Measurements from ENCODE around the gene RAB36. TPM values are rescaled to one million over a fixed set of nuclear protein-coding genes. Genes with fewer than 3 reads are reported as not detected.

The RAB36 gene
- total and polyA plus RNA-seq, 9 of the 15 experiments (the other 6 are each of a cell fraction or from before 2014, with no cell fraction given): 0.04 to 0.50 (median 0.08) TPM; not detected in 3

DNA sequence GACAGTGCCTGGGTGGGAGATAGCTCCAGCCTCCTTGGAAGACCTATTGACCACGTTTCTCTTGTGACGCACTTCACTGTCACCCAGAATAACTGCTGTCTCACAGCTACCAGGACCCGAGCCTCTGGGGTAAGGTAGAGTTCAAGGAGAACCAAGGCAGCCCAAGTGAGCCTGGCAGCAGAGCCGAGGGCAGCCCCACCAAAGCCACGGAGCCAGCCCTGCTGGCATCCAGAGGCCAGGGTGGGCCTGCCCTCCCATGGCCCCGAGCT, 36.3 kb upstream of the RAB36 start (continued):
- TF ChIP-seq, protein P1, sequence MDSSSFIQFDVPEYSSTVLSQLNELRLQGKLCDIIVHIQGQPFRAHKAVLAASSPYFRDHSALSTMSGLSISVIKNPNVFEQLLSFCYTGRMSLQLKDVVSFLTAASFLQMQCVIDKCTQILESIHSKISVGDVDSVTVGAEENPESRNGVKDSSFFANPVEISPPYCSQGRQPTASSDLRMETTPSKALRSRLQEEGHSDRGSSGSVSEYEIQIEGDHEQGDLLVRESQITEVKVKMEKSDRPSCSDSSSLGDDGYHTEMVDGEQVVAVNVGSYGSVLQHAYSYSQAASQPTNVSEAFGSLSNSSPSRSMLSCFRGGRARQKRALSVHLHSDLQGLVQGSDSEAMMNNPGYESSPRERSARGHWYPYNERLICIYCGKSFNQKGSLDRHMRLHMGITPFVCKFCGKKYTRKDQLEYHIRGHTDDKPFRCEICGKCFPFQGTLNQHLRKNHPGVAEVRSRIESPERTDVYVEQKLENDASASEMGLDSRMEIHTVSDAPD (CRISPR knock-in tag; IDR thresholded peaks at IDR 0.05): no peak
- TF ChIP-seq, protein P2, sequence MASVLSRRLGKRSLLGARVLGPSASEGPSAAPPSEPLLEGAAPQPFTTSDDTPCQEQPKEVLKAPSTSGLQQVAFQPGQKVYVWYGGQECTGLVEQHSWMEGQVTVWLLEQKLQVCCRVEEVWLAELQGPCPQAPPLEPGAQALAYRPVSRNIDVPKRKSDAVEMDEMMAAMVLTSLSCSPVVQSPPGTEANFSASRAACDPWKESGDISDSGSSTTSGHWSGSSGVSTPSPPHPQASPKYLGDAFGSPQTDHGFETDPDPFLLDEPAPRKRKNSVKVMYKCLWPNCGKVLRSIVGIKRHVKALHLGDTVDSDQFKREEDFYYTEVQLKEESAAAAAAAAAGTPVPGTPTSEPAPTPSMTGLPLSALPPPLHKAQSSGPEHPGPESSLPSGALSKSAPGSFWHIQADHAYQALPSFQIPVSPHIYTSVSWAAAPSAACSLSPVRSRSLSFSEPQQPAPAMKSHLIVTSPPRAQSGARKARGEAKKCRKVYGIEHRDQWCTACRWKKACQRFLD (CRISPR knock-in tag; IDR thresholded peaks at IDR 0.05): no peak
- TF ChIP-seq, protein P3, sequence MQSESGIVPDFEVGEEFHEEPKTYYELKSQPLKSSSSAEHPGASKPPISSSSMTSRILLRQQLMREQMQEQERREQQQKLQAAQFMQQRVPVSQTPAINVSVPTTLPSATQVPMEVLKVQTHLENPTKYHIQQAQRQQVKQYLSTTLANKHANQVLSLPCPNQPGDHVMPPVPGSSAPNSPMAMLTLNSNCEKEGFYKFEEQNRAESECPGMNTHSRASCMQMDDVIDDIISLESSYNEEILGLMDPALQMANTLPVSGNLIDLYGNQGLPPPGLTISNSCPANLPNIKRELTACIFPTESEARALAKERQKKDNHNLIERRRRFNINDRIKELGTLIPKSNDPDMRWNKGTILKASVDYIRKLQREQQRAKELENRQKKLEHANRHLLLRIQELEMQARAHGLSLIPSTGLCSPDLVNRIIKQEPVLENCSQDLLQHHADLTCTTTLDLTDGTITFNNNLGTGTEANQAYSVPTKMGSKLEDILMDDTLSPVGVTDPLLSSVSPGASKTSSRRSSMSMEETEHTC (IDR thresholded peaks at IDR 0.05): no peak
- TF ChIP-seq ZNF766 (CRISPR knock-in tag; conservative IDR thresholded peaks at IDR 0.05): no peak
- TF ChIP-seq L3MBTL2 (IDR thresholded peaks at IDR 0.05): no peak
- no peak for TF ChIP-seq CEBPG (CRISPR knock-in tag; IDR thresholded peaks at IDR 0.05)
- TF ChIP-seq CEBPG (tag; conservative IDR thresholded peaks at IDR 0.05 in 1 of 2, IDR thresholded peaks at IDR 0.05 in 1 of 2): no peak
- no peak for TF ChIP-seq BDP1 (IDR thresholded peaks at IDR 0.05; ENCODE audit: insufficient read depth, insufficient read length)
- TF ChIP-seq, protein P4, sequence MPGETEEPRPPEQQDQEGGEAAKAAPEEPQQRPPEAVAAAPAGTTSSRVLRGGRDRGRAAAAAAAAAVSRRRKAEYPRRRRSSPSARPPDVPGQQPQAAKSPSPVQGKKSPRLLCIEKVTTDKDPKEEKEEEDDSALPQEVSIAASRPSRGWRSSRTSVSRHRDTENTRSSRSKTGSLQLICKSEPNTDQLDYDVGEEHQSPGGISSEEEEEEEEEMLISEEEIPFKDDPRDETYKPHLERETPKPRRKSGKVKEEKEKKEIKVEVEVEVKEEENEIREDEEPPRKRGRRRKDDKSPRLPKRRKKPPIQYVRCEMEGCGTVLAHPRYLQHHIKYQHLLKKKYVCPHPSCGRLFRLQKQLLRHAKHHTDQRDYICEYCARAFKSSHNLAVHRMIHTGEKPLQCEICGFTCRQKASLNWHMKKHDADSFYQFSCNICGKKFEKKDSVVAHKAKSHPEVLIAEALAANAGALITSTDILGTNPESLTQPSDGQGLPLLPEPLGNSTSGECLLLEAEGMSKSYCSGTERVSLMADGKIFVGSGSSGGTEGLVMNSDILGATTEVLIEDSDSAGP (CRISPR knock-in tag; IDR thresholded peaks at IDR 0.05): no peak
- TF ChIP-seq RBM39 (optimal IDR thresholded peaks at IDR 0.05; ENCODE audit: low read depth, low read length): no peak
- TF ChIP-seq PHF20 (IDR thresholded peaks at IDR 0.05; ENCODE audit: partially characterized antibody): no peak
- TF ChIP-seq, protein P5, sequence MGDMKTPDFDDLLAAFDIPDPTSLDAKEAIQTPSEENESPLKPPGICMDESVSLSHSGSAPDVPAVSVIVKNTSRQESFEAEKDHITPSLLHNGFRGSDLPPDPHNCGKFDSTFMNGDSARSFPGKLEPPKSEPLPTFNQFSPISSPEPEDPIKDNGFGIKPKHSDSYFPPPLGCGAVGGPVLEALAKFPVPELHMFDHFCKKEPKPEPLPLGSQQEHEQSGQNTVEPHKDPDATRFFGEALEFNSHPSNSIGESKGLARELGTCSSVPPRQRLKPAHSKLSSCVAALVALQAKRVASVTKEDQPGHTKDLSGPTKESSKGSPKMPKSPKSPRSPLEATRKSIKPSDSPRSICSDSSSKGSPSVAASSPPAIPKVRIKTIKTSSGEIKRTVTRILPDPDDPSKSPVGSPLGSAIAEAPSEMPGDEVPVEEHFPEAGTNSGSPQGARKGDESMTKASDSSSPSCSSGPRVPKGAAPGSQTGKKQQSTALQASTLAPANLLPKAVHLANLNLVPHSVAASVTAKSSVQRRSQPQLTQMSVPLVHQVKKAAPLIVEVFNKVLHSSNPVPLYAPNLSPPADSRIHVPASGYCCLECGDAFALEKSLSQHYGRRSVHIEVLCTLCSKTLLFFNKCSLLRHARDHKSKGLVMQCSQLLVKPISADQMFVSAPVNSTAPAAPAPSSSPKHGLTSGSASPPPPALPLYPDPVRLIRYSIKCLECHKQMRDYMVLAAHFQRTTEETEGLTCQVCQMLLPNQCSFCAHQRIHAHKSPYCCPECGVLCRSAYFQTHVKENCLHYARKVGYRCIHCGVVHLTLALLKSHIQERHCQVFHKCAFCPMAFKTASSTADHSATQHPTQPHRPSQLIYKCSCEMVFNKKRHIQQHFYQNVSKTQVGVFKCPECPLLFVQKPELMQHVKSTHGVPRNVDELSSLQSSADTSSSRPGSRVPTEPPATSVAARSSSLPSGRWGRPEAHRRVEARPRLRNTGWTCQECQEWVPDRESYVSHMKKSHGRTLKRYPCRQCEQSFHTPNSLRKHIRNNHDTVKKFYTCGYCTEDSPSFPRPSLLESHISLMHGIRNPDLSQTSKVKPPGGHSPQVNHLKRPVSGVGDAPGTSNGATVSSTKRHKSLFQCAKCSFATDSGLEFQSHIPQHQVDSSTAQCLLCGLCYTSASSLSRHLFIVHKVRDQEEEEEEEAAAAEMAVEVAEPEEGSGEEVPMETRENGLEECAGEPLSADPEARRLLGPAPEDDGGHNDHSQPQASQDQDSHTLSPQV (IDR thresholded peaks at IDR 0.05): no peak
- TF ChIP-seq, protein P6, sequence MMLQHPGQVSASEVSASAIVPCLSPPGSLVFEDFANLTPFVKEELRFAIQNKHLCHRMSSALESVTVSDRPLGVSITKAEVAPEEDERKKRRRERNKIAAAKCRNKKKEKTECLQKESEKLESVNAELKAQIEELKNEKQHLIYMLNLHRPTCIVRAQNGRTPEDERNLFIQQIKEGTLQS (IDR thresholded peaks at IDR 0.05): no peak
- TF ChIP-seq, protein P6 (CRISPR knock-in tag; conservative IDR thresholded peaks at IDR 0.05): no peak
- TF ChIP-seq ZNF583 (CRISPR knock-in tag; IDR thresholded peaks at IDR 0.05): no peak
- no peak for TF ChIP-seq FOS (IDR thresholded peaks at IDR 0.05; ENCODE audit: extremely low read depth, insufficient read length)
- TF ChIP-seq ZNF232 (CRISPR knock-in tag; IDR thresholded peaks at IDR 0.05): no peak

All from K562 (cell line).